Breast epithelium (tissue), 4 donors: ENCODE results near the gene GNAI2. TPM values are rescaled to one million over a fixed set of nuclear protein-coding genes. Genes with fewer than 3 reads are reported as not detected.

ENCODE experiments used
- DNase-seq, 2 donors: peaks; one replicate each; pipeline ENCODE4 v3.0.0-alpha.2; 2019; ENCODE audit warnings: low spot score in 2 of 2
- H3K27ac ChIP-seq, 2 donors: fragments of 200-600 bp; sonication (generic) in 1 of 2; one replicate each; pipeline ENCODE4 v1.5.1; 2016 to 2019; ENCODE audit warnings: mild to moderate bottlenecking in 1 of 2
- H3K27me3 ChIP-seq, 2 donors: fragments of 200-600 bp; sonication (generic) in 1 of 2; one replicate each; pipeline versions ENCODE4 v1.5.1 to v1.6.0; 2017 to 2019; ENCODE audit warnings: control low read depth in 1 of 2, mild to moderate bottlenecking in 1 of 2
- H3K36me3 ChIP-seq: fragments of 200-600 bp; one replicate; pipeline ENCODE4 v1.5.1; 2019
- H3K4me1 ChIP-seq, 2 donors: fragments of 200-600 bp; sonication (generic); one replicate each; pipeline ENCODE4 v1.5.1; 2016 to 2019; ENCODE audit warnings: control low read depth in 1 of 2
- H3K4me3 ChIP-seq, 3 donors: fragments of 200-600 bp; sonication (generic); 1 replicate in 2 of 3; 2 replicates in 1 of 3; pipeline ENCODE4 v1.5.1; 2016 to 2019; ENCODE audit warnings: mild to moderate bottlenecking in 3 of 3, moderate library complexity in 2 of 3
- H3K9me3 ChIP-seq, 2 donors: fragments of 200-600 bp; sonication (generic) in 1 of 2; one replicate each; pipeline ENCODE4 v1.5.1; 2016 to 2019; ENCODE audit warnings: control low read depth in 1 of 2
- CTCF ChIP-seq, 3 donors: fragments of 450-650 bp; IDR thresholded peaks; one replicate each; pipeline ENCODE4 v1.5.1; 2016 to 2017; ENCODE audit warnings: antibody characterized with exemption in 3 of 3, mild to moderate bottlenecking in 3 of 3, moderate library complexity in 3 of 3
- POLR2A ChIP-seq: fragments of 450-650 bp; IDR thresholded peaks from one replicate; pipeline ENCODE4 v1.6.1; 2016; ENCODE audit warnings: antibody characterized with exemption, mild to moderate bottlenecking, moderate library complexity
- POLR2AphosphoS5 ChIP-seq, 3 donors: sonication (generic); formaldehyde crosslinking; IDR thresholded peaks; one replicate each; pipeline ENCODE4 v1.6.1; 2017; ENCODE audit warnings: antibody characterized with exemption in 3 of 3
- intact Hi-C: fragments of 100-400 bp; cut with DNase I; formaldehyde crosslinking; loops from one replicate; pipeline ENCODE4 v1.15.1; 2023; ENCODE audit warnings: low total_unique reads
- total RNA-seq, 3 donors: library from RNA; depleted of rRNA; stranded (reverse); fragments of >200 nt; gene quantifications; one replicate each; pipeline ENCODE4 v1.1.0, GENCODE V29; 2016

The GNAI2 gene
- total RNA-seq, 3 donors from 2014 or later: 95.3 to 232 (median 162) TPM

- Histone ChIP-seq H3K4me1 (peaks cover 0 to 5% of the 10 kb centered on the region in 2 donors), H3K27ac (no peak overlapping the region), H3K36me3 (no peaks in the 10 kb centered on the region), H3K4me3 (no peak overlapping the region), H3K27me3 (no peaks in the 10 kb centered on the region), H3K9me3 (no peaks in the 10 kb centered on the region)
- no peak for TF ChIP-seq POLR2A
- TF ChIP-seq CTCF (IDR thresholded peaks at IDR 0.05): no peak
- no peak for TF ChIP-seq POLR2AphosphoS5 (IDR thresholded peaks at IDR 0.05)
- DNase-seq: no peak
- intact Hi-C loops: no loop called here
These were observed 50.6 kb downstream of the GNAI2 start for GRCh38 chr3:50286322-50287227.

- Histone ChIP-seq H3K4me1 (peaks cover 0 to 5% of the 10 kb centered on the region in 2 donors), H3K27ac (no peak overlapping the region), H3K4me3 (no peak overlapping the region), H3K27me3 (no peaks in the 10 kb centered on the region), H3K36me3 (no peaks in the 10 kb centered on the region), H3K9me3 (no peaks in the 10 kb centered on the region)
- DNase-seq: no peak
- intact Hi-C loops: no loop called here
- TF ChIP-seq POLR2A: no peak
- TF ChIP-seq POLR2AphosphoS5 (IDR thresholded peaks at IDR 0.05): no peak
- no peak for TF ChIP-seq CTCF (IDR thresholded peaks at IDR 0.05)
These were observed 51.3 kb downstream of the GNAI2 start for GRCh38 chr3:50287262-50287661.

- intact Hi-C loops: no loop called here
- H3K36me3 ChIP-seq: no peaks in the 10 kb centered on the region
- no peaks in the 10 kb centered on the region for H3K27me3 ChIP-seq
- no peak overlapping the region for H3K27ac ChIP-seq
- no peak for DNase-seq
- no peaks in the 10 kb centered on the region for H3K9me3 ChIP-seq
- no peak overlapping the region for H3K4me3 ChIP-seq
- H3K4me1 ChIP-seq: peaks cover 5% of the 10 kb centered on the region in 2 donors
- TF ChIP-seq POLR2AphosphoS5 (IDR thresholded peaks at IDR 0.05) (no peak), CTCF (IDR thresholded peaks at IDR 0.05) (no peak), POLR2A (no peak)
These were observed 52.5 kb downstream of the GNAI2 start for GRCh38 chr3:50288387-50289007.

- peaks cover 5% of the 10 kb centered on the region in 2 donors for H3K4me1 ChIP-seq
- intact Hi-C loops: no loop called here
- no peaks in the 10 kb centered on the region for H3K36me3 ChIP-seq
- H3K4me3 ChIP-seq: no peak overlapping the region
- TF ChIP-seq CTCF (IDR thresholded peaks at IDR 0.05): no peak
- no peak for TF ChIP-seq POLR2A
- no peak for TF ChIP-seq POLR2AphosphoS5 (IDR thresholded peaks at IDR 0.05)
- no peak for DNase-seq
- H3K9me3 ChIP-seq: no peaks in the 10 kb centered on the region
- no peak overlapping the region for H3K27ac ChIP-seq
- H3K27me3 ChIP-seq: no peaks in the 10 kb centered on the region
These were observed 53.1 kb downstream of the GNAI2 start for GRCh38 chr3:50289130-50289529.

- Histone ChIP-seq H3K27ac (peak overlapping the region in 1 of 2 donors; percentile 12), H3K4me3 (no peak overlapping the region), H3K27me3 (no peaks in the 10 kb centered on the region), H3K36me3 (no peaks in the 10 kb centered on the region), H3K9me3 (no peaks in the 10 kb centered on the region), H3K4me1 (peaks cover 5% of the 10 kb centered on the region in 2 donors)
- intact Hi-C loops: no loop called here
- DNase-seq: no peak
- TF ChIP-seq CTCF (IDR thresholded peaks at IDR 0.05) (no peak), POLR2A (no peak), POLR2AphosphoS5 (IDR thresholded peaks at IDR 0.05) (no peak)
These were observed 54.2 kb downstream of the GNAI2 start for GRCh38 chr3:50290161-50290641.
